ENCODE data around the gene IFNGR1. TPM values are rescaled to one million over a fixed set of nuclear protein-coding genes. Genes with fewer than 3 reads are reported as not detected.

Gene IFNGR1
- total and polyA plus RNA-seq, 2 experiments from 2014 or later = 22.8 to 23.2 TPM

- H3K9me3 Mint-ChIP-seq = no peaks in the 10 kb centered on the region; the same call in 2 of the 3 replicates
- ATAC-seq (no peak), DNase-seq (ENCODE audit: low spot score) (no peak)
- H3K4me2 ChIP-seq = no peak overlapping the region
- 0 out of 2 replicates have a peak overlapping the region, but pooled peaks have one; percentile 12 for H2AFZ ChIP-seq
- H3K27ac ChIP-seq (ENCODE audit: low read depth) = no peak overlapping the region
- no peak overlapping the region for H3K4me3 Mint-ChIP-seq
- no peaks in the 10 kb centered on the region for H3K79me2 ChIP-seq (replicated peaks; ENCODE audit: insufficient read depth)
- H3K36me3 ChIP-seq (ENCODE audit: insufficient read depth) = no peaks in the 10 kb centered on the region
- no peak overlapping the region for H3K27ac Mint-ChIP-seq
- H3K36me3 Mint-ChIP-seq (ENCODE audit: low read depth) = no peaks in the 10 kb centered on the region
- TF ChIP-seq ZNF114 (CRISPR knock-in tag; IDR thresholded peaks at IDR 0.05) = no peak
- TF ChIP-seq, protein P1, sequence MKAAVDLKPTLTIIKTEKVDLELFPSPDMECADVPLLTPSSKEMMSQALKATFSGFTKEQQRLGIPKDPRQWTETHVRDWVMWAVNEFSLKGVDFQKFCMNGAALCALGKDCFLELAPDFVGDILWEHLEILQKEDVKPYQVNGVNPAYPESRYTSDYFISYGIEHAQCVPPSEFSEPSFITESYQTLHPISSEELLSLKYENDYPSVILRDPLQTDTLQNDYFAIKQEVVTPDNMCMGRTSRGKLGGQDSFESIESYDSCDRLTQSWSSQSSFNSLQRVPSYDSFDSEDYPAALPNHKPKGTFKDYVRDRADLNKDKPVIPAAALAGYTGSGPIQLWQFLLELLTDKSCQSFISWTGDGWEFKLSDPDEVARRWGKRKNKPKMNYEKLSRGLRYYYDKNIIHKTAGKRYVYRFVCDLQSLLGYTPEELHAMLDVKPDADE (IDR thresholded peaks at IDR 0.05) = no peak
- no peaks in the 10 kb centered on the region for H3K27me3 ChIP-seq (ENCODE audit: insufficient read depth)
- H3K4me1 Mint-ChIP-seq = no peaks in the 10 kb centered on the region
- H3K27me3 Mint-ChIP-seq (ENCODE audit: insufficient read depth, low read depth, poor library complexity) = no peaks in the 10 kb centered on the region
- no peak overlapping the region for H3K4me3 ChIP-seq
- no peaks in the 10 kb centered on the region for H4K20me1 ChIP-seq (replicated peaks; ENCODE audit: insufficient read depth)
- no peaks in the 10 kb centered on the region for H3K4me1 ChIP-seq (ENCODE audit: insufficient read depth)
- H3F3A ChIP-seq (replicated peaks; ENCODE audit: low read depth) = no peaks in the 10 kb centered on the region
- H3K9me2 ChIP-seq (ENCODE audit: insufficient read depth) = 0 out of 2 replicates have a peak, but pooled peaks cover 4% of the 10 kb centered on the region
Measured at GRCh38 chr6:137247724-137248123, 28.5 kb upstream of the IFNGR1 start.

- ATAC-seq (no peak), DNase-seq (ENCODE audit: low spot score) (no peak)
- no peaks in the 10 kb centered on the region for H4K20me1 ChIP-seq (replicated peaks; ENCODE audit: insufficient read depth)
- no peak overlapping the region for H3K4me2 ChIP-seq
- Mint-ChIP-seq H3K4me3 (no peak overlapping the region), H3K4me1 (no peaks in the 10 kb centered on the region), H3K27me3 (ENCODE audit: insufficient read depth, low read depth, poor library complexity) (no peaks in the 10 kb centered on the region), H3K9me3 (no peaks in the 10 kb centered on the region; the same call in 2 of the 3 replicates), H3K36me3 (ENCODE audit: low read depth) (no peaks in the 10 kb centered on the region), H3K27ac (no peak overlapping the region)
- no peak overlapping the region for H3K27ac ChIP-seq (ENCODE audit: low read depth)
- H3F3A ChIP-seq (replicated peaks; ENCODE audit: low read depth) = no peaks in the 10 kb centered on the region
- no peak overlapping the region for H3K4me3 ChIP-seq
- no peaks in the 10 kb centered on the region for H3K36me3 ChIP-seq (ENCODE audit: insufficient read depth)
- no peaks in the 10 kb centered on the region for H3K27me3 ChIP-seq (ENCODE audit: insufficient read depth)
- H3K4me1 ChIP-seq (ENCODE audit: insufficient read depth) = no peaks in the 10 kb centered on the region
- H3K79me2 ChIP-seq (replicated peaks; ENCODE audit: insufficient read depth) = no peaks in the 10 kb centered on the region
- no peak overlapping the region for H2AFZ ChIP-seq
- 0 out of 2 replicates have a peak, but pooled peaks cover 4% of the 10 kb centered on the region for H3K9me2 ChIP-seq (ENCODE audit: insufficient read depth)
- TF ChIP-seq POLR2AphosphoS5 (IDR thresholded peaks at IDR 0.05; ENCODE audit: low read depth) (no peak), EZH2 (IDR thresholded peaks at IDR 0.05; ENCODE audit: low read depth, unreplicated experiment) (no peak), ZNF114 (CRISPR knock-in tag; IDR thresholded peaks at IDR 0.05) (no peak), JUNB (IDR thresholded peaks at IDR 0.05; ENCODE audit: unreplicated experiment) (no peak), CREB1 (CRISPR knock-in tag; IDR thresholded peaks at IDR 0.05; ENCODE audit: low read depth) (no peak), ZNF331 (CRISPR knock-in tag; IDR thresholded peaks at IDR 0.05; ENCODE audit: low read depth) (no peak), NANOG (IDR thresholded peaks at IDR 0.05; ENCODE audit: borderline replicate concordance) (no peak), CTCF (conservative IDR thresholded peaks at IDR 0.05; ENCODE audit: low read depth in 2 of 2) (no peak), ZNF462 (CRISPR knock-in tag; IDR thresholded peaks at IDR 0.05) (no peak), STAT1 (IDR thresholded peaks at IDR 0.05; ENCODE audit: unreplicated experiment) (no peak)
- TF ChIP-seq, protein P1 (IDR thresholded peaks at IDR 0.05) = no peak
Measured at GRCh38 chr6:137246791-137247202, 27.6 kb upstream of the IFNGR1 start.
